HEK293 (cell line): ENCODE measurements around the gene EGFR.

Experiments used
- BCL11A ChIP-seq: fragments of 450-650 bp; formaldehyde crosslinking; IDR thresholded peaks from 2 replicates; pipeline ENCODE4 v1.5.1; 2016; ENCODE audit warnings: low read depth, missing biosample characterization, missing genetic modification characterization
- HOXA7 ChIP-seq: sonication (generic); formaldehyde crosslinking; IDR thresholded peaks from 2 replicates; pipeline ENCODE4 v1.8.1; 2022; ENCODE audit warnings: missing genetic modification reagents, borderline replicate concordance
- PBX3 ChIP-seq: sonication (generic); formaldehyde crosslinking; IDR thresholded peaks from 2 replicates; pipeline ENCODE4 v1.8.1; 2022; ENCODE audit warnings: mild to moderate bottlenecking, moderate library complexity, missing genetic modification reagents
- REST ChIP-seq: fragments of 450-650 bp; formaldehyde crosslinking; IDR thresholded peaks from 2 replicates; pipeline ENCODE4 v1.5.1; 2016; ENCODE audit warnings: missing biosample characterization, missing genetic modification characterization
- ZBTB21 ChIP-seq: fragments of 450-650 bp; formaldehyde crosslinking; IDR thresholded peaks from 2 replicates; pipeline ENCODE4 v1.5.1; 2017; ENCODE audit warnings: missing biosample characterization, missing genetic modification characterization
- ZBTB26 ChIP-seq: fragments of 450-650 bp; formaldehyde crosslinking; optimal IDR thresholded peaks from 2 replicates; pipeline ENCODE3; 2016; ENCODE audit warnings: missing biosample characterization, mild to moderate bottlenecking, missing genetic modification characterization
- ZBTB8A ChIP-seq: fragments of 450-650 bp; formaldehyde crosslinking; IDR thresholded peaks from 2 replicates; pipeline ENCODE4 v1.5.1; 2016; ENCODE audit warnings: missing biosample characterization, missing genetic modification characterization
- ZNF114 ChIP-seq: fragments of 450-650 bp; formaldehyde crosslinking; IDR thresholded peaks from 2 replicates; pipeline ENCODE4 v1.5.0; 2017; ENCODE audit warnings: missing biosample characterization, missing genetic modification characterization
- ZNF133 ChIP-seq: fragments of 450-650 bp; formaldehyde crosslinking; IDR thresholded peaks from 2 replicates; pipeline ENCODE4 v1.5.1; 2016; ENCODE audit warnings: missing biosample characterization, missing genetic modification characterization
- ZNF140 ChIP-seq: fragments of 450-650 bp; formaldehyde crosslinking; IDR thresholded peaks from 2 replicates; pipeline ENCODE4 v1.5.1; 2016; ENCODE audit warnings: missing biosample characterization, missing genetic modification characterization
- ZNF416 ChIP-seq: fragments of 450-650 bp; formaldehyde crosslinking; IDR thresholded peaks from 2 replicates; pipeline ENCODE4 v1.5.1; 2016; ENCODE audit warnings: missing biosample characterization, missing genetic modification characterization
- ZNF623 ChIP-seq: fragments of 450-650 bp; formaldehyde crosslinking; IDR thresholded peaks from 2 replicates; pipeline ENCODE4 v1.5.1; 2016; ENCODE audit warnings: missing biosample characterization, missing genetic modification characterization
- ZNF626 ChIP-seq: fragments of 450-650 bp; sonication (Bioruptor Pico); formaldehyde crosslinking; IDR thresholded peaks from 2 replicates; pipeline ENCODE4 v1.5.1; 2018; ENCODE audit warnings: missing biosample characterization, missing genetic modification characterization, inconsistent platforms
- TF ChIP-seq, protein P1 (sequence below): fragments of 450-650 bp; formaldehyde crosslinking; IDR thresholded peaks from 2 replicates; pipeline ENCODE4 v1.5.1; 2016; ENCODE audit warnings: missing biosample characterization, missing genetic modification characterization

GRCh38 chr7:55085511-55086412, 66.9 kb downstream of the EGFR start:
- TF ChIP-seq, protein P1, sequence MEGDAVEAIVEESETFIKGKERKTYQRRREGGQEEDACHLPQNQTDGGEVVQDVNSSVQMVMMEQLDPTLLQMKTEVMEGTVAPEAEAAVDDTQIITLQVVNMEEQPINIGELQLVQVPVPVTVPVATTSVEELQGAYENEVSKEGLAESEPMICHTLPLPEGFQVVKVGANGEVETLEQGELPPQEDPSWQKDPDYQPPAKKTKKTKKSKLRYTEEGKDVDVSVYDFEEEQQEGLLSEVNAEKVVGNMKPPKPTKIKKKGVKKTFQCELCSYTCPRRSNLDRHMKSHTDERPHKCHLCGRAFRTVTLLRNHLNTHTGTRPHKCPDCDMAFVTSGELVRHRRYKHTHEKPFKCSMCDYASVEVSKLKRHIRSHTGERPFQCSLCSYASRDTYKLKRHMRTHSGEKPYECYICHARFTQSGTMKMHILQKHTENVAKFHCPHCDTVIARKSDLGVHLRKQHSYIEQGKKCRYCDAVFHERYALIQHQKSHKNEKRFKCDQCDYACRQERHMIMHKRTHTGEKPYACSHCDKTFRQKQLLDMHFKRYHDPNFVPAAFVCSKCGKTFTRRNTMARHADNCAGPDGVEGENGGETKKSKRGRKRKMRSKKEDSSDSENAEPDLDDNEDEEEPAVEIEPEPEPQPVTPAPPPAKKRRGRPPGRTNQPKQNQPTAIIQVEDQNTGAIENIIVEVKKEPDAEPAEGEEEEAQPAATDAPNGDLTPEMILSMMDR, result no peak
- TF ChIP-seq ZNF114 (no peak), ZNF416 (tag by site-specific recombination) (no peak), ZBTB26 (tag by site-specific recombination) (no peak), ZBTB8A (tag by site-specific recombination) (no peak), PBX3 (CRISPR knock-in tag) (no peak), ZNF623 (no peak), ZNF133 (tag by site-specific recombination) (no peak), HOXA7 (no peak), REST (tag by site-specific recombination) (no peak), BCL11A (tag by site-specific recombination) (no peak), ZNF140 (no peak), ZBTB21 (tag by site-specific recombination) (no peak), ZNF626 (no peak)
